Activated B cell treated with CpG ODN at 0.5 μM for 24 hours (primary cell): ENCODE results near the gene GOT1. TPM values are rescaled to one million over a fixed set of nuclear protein-coding genes. Genes with fewer than 3 reads are reported as not detected.
A peak's percentile ranks its signal among the peaks of the same experiment; 100 is the strongest.

ENCODE experiments used
- ATAC-seq: fragments of 200-7000 bp; cut with Tn5 transposase; one replicate; pipeline ENCODE4 v1.10.0; 2021; ENCODE audit warnings: low read depth, mild to moderate bottlenecking, moderate library complexity
- CTCF ChIA-PET: fragments of 350-600 bp; sonication (Branson Sonifier 250); formaldehyde crosslinking; loops from one replicate; lab custom pipeline; 2021; ENCODE audit warnings: antibody characterized with exemption; lab: Charles Lee
- POLR2A ChIA-PET: fragments of 350-600 bp; sonication (Branson Sonifier 250); formaldehyde crosslinking; loops from one replicate; lab custom pipeline; 2021; ENCODE audit warnings: antibody characterized with exemption; lab: Charles Lee
- DNase-seq: peaks from one replicate; pipeline ENCODE4 v3.0.0; 2022
- H3K27ac Mint-ChIP-seq: one replicate; pipeline ENCODE4 v1.8.0; 2020; ENCODE audit warnings: mixed read lengths
- H3K27me3 Mint-ChIP-seq: one replicate; pipeline ENCODE4 v1.8.0; 2021; ENCODE audit warnings: mixed read lengths
- H3K36me3 Mint-ChIP-seq: one replicate; pipeline ENCODE4 v1.8.0; 2021; ENCODE audit warnings: low read depth, mixed read lengths
- H3K4me1 Mint-ChIP-seq: one replicate; pipeline ENCODE4 v1.8.0; 2021; ENCODE audit warnings: mixed read lengths
- H3K4me3 Mint-ChIP-seq: one replicate; pipeline ENCODE4 v1.8.0; 2020; ENCODE audit warnings: mild to moderate bottlenecking, mixed read lengths
- H3K9me3 Mint-ChIP-seq: one replicate; pipeline ENCODE4 v1.8.0; 2020; ENCODE audit warnings: mixed read lengths
- CTCF ChIP-seq: fragments of 200-600 bp; IDR thresholded peaks from one replicate; pipeline ENCODE4 v1.8.0; 2022; ENCODE audit warnings: antibody characterized with exemption, mild to moderate bottlenecking
- intact Hi-C: fragments of 100-400 bp; cut with micrococcal nuclease; formaldehyde crosslinking; loops from one replicate; pipeline ENCODE4 v1.15.1; 2024
- total RNA-seq: library from RNA; stranded (reverse); gene quantifications from 2 replicates; pipeline ENCODE4 v1.2.3, GENCODE V29; 2022

Gene GOT1
- 30.1 and 31.4 TPM in 2 replicates for total RNA-seq

- Mint-ChIP-seq H3K9me3 (no peaks in the 10 kb centered on the region), H3K4me1 (peaks cover 29% of the 10 kb centered on the region), H3K4me3 (peak within 1 kb of the TSS; percentile 98), H3K27me3 (no peaks in the 10 kb centered on the region), H3K27ac (peak within 1 kb of the TSS; percentile 92), H3K36me3 (peaks cover 13% of the 10 kb centered on the region)
- DNase-seq (peak; percentile 85), ATAC-seq (peak; percentile 91)
- intact Hi-C loops: loop anchor here (1.0 to 10.0 kb wide), 7 partner anchors 38 to 984 kb away; partner anchors contain the start of genes COX15, CUTC, HPS1 and SLC25A28
- POLR2A ChIA-PET: interaction anchor here (0.5 to 3.4 kb wide), 16 partner anchors 68 to 1694 kb away, joined by 3 to 26 read pairs (median 4); partner anchors contain the start of genes COX15, CUTC, ENTPD7 and HIF1AN
- CTCF ChIA-PET: interaction anchor here (1.7 to 1.9 kb wide), 2 partner anchors 38 to 181 kb away, joined by 7 read pairs; no protein-coding TSS in a partner anchor
- no peak for TF ChIP-seq CTCF
Measured at GRCh38 chr10:99430451-99431189, at the start of gene GOT1. TSS of gene GOT1 (minus strand) at chr10:99430624. CDS start at chr10:99430565, 59 bp downstream.

- ChIA-PET POLR2A (no interaction called here), CTCF (no interaction called here)
- no peaks in the 10 kb centered on the region for H3K9me3 Mint-ChIP-seq
- no peak overlapping the region for H3K4me3 Mint-ChIP-seq
- no peak for DNase-seq
- intact Hi-C loops: no loop called here
- no peak for ATAC-seq
- H3K4me1 Mint-ChIP-seq: no peaks in the 10 kb centered on the region
- no peak overlapping the region for H3K27ac Mint-ChIP-seq
- no peaks in the 10 kb centered on the region for H3K36me3 Mint-ChIP-seq
- TF ChIP-seq CTCF: no peak
- H3K27me3 Mint-ChIP-seq: peaks cover 31% of the 10 kb centered on the region
Measured at GRCh38 chr10:99470327-99470726, 39.9 kb upstream of the GOT1 start.

- POLR2A ChIA-PET: no interaction called here
- no peak overlapping the region for H3K27ac Mint-ChIP-seq
- no peak for DNase-seq
- ATAC-seq: no peak
- no peaks in the 10 kb centered on the region for H3K4me1 Mint-ChIP-seq
- CTCF ChIA-PET: no interaction called here
- H3K27me3 Mint-ChIP-seq: peaks cover 30% of the 10 kb centered on the region
- H3K9me3 Mint-ChIP-seq: no peaks in the 10 kb centered on the region
- no peak for TF ChIP-seq CTCF
- no peaks in the 10 kb centered on the region for H3K36me3 Mint-ChIP-seq
- intact Hi-C loops: no loop called here
- no peak overlapping the region for H3K4me3 Mint-ChIP-seq
Measured at GRCh38 chr10:99467236-99467999, 37.0 kb upstream of the GOT1 start.

- no peaks in the 10 kb centered on the region for H3K4me1 Mint-ChIP-seq
- ChIA-PET CTCF (no interaction called here), POLR2A (no interaction called here)
- no peak overlapping the region for H3K4me3 Mint-ChIP-seq
- intact Hi-C loops: no loop called here
- peaks cover 29% of the 10 kb centered on the region for H3K27me3 Mint-ChIP-seq
- ATAC-seq (no peak), DNase-seq (no peak)
- no peaks in the 10 kb centered on the region for H3K36me3 Mint-ChIP-seq
- no peak overlapping the region for H3K27ac Mint-ChIP-seq
- TF ChIP-seq CTCF: no peak
- H3K9me3 Mint-ChIP-seq: no peaks in the 10 kb centered on the region
Measured at GRCh38 chr10:99466632-99467223, 36.3 kb upstream of the GOT1 start.

- Mint-ChIP-seq H3K36me3 (no peaks in the 10 kb centered on the region), H3K27me3 (peaks cover 25% of the 10 kb centered on the region), H3K4me1 (no peaks in the 10 kb centered on the region), H3K4me3 (no peak overlapping the region), H3K27ac (no peak overlapping the region), H3K9me3 (no peaks in the 10 kb centered on the region)
- ChIA-PET POLR2A (no interaction called here), CTCF (no interaction called here)
- DNase-seq (no peak), ATAC-seq (no peak)
- no peak for TF ChIP-seq CTCF
- intact Hi-C loops: no loop called here
Measured at GRCh38 chr10:99461230-99461629, 30.8 kb upstream of the GOT1 start.
